WTC11 (cell line): ENCODE data around the gene CPN1. TPM values are rescaled to one million over a fixed set of nuclear protein-coding genes. Genes with fewer than 3 reads are reported as not detected.
A peak's percentile ranks its signal among the peaks of the same experiment; 100 is the strongest.

Source experiments
- ATAC-seq: fragments of 200-7000 bp; cut with Tn5 transposase; 2 replicates; pipeline ENCODE4 v1.10.0; 2021; ENCODE audit warnings: mild to moderate bottlenecking, moderate library complexity
- CTCF ChIA-PET: fragments of 300-600 bp; sonication (Branson Sonifier 250); formaldehyde crosslinking; loops from one replicate; lab custom pipeline; 2021; ENCODE audit warnings: antibody characterized with exemption; lab: Charles Lee
- POLR2A ChIA-PET: fragments of 350-600 bp; sonication (Branson Sonifier 250); formaldehyde crosslinking; loops from one replicate; lab custom pipeline; 2021; ENCODE audit warnings: antibody characterized with exemption; lab: Charles Lee
- DNase-seq: peaks from one replicate; pipeline ENCODE4 v3.0.0; 2021; ENCODE audit warnings: low spot score
- H3K27ac Mint-ChIP-seq: 2 replicates; pipeline ENCODE4 v1.8.0; 2021; ENCODE audit warnings: mixed read lengths
- H3K27me3 Mint-ChIP-seq: 2 replicates; pipeline ENCODE4 v1.8.0; 2021; ENCODE audit warnings: low read depth, mild to moderate bottlenecking, moderate library complexity, mixed read lengths
- H3K36me3 Mint-ChIP-seq: 2 replicates; pipeline ENCODE4 v1.8.0; 2021; ENCODE audit warnings: mixed read lengths
- H3K4me1 Mint-ChIP-seq: 2 replicates; pipeline ENCODE4 v1.8.0; 2022; ENCODE audit warnings: mixed read lengths
- H3K4me3 Mint-ChIP-seq: 2 replicates; pipeline ENCODE4 v1.8.0; 2021; ENCODE audit warnings: mild to moderate bottlenecking, moderate library complexity, mixed read lengths
- H3K9me3 Mint-ChIP-seq: 2 replicates; pipeline ENCODE4 v1.8.0; 2021; ENCODE audit warnings: mixed read lengths
- AR ChIP-seq: fragments of 250-450 bp; sonication (Bioruptor Pico); IDR thresholded peaks from 2 replicates; pipeline ENCODE4 v1.9.0; 2021; ENCODE audit warnings: mild to moderate bottlenecking
- ATF1 ChIP-seq: sonication (generic); formaldehyde crosslinking; IDR thresholded peaks from 2 replicates; pipeline ENCODE4 v1.8.1; 2023; ENCODE audit warnings: mild to moderate bottlenecking, moderate library complexity, missing genetic modification reagents
- CBFB ChIP-seq: sonication (generic); formaldehyde crosslinking; IDR thresholded peaks from 2 replicates; pipeline ENCODE4 v1.8.1; 2022; ENCODE audit warnings: mild to moderate bottlenecking, low read depth, missing genetic modification reagents
- FOXP1 ChIP-seq: sonication (generic); formaldehyde crosslinking; IDR thresholded peaks from 2 replicates; pipeline ENCODE4 v1.8.0; 2022; ENCODE audit warnings: missing genetic modification reagents, mild to moderate bottlenecking, moderate library complexity, borderline replicate concordance
- MXD4 ChIP-seq: fragments of 250-450 bp; sonication (Bioruptor Pico); IDR thresholded peaks from 2 replicates; pipeline ENCODE4 v1.8.0; 2021; ENCODE audit warnings: mild to moderate bottlenecking, moderate library complexity, borderline replicate concordance
- NFE2L1 ChIP-seq: sonication (generic); formaldehyde crosslinking; IDR thresholded peaks from 2 replicates; pipeline ENCODE4 v1.8.1; 2023; ENCODE audit warnings: missing genetic modification reagents
- NR2C2 ChIP-seq: sonication (generic); formaldehyde crosslinking; IDR thresholded peaks from 2 replicates; pipeline ENCODE4 v1.8.0; 2022; ENCODE audit warnings: mild to moderate bottlenecking, missing genetic modification reagents
- SMAD4 ChIP-seq: sonication (generic); formaldehyde crosslinking; IDR thresholded peaks from 2 replicates; pipeline ENCODE4 v1.8.0; 2022; ENCODE audit warnings: mild to moderate bottlenecking, missing genetic modification reagents
- TCF7 ChIP-seq: sonication (generic); formaldehyde crosslinking; IDR thresholded peaks from 2 replicates; pipeline ENCODE4 v1.8.0; 2022; ENCODE audit warnings: mild to moderate bottlenecking, low read depth, missing genetic modification reagents, moderate library complexity
- ZNF425 ChIP-seq: fragments of 250-450 bp; sonication (Bioruptor Pico); conservative IDR thresholded peaks from 2 replicates; pipeline ENCODE4 v1.9.0; 2021; ENCODE audit warnings: mild to moderate bottlenecking
- total RNA-seq: library from RNA; stranded (reverse); gene quantifications from 3 replicates; pipeline ENCODE4 v1.2.3, GENCODE V29; 2021
- TF ChIP-seq, protein P1 (sequence below): sonication (generic); formaldehyde crosslinking; IDR thresholded peaks from 2 replicates; pipeline ENCODE4 v1.8.0; 2022; ENCODE audit warnings: mild to moderate bottlenecking, missing genetic modification reagents
- TF ChIP-seq, protein P2 (sequence below): fragments of 250-450 bp; sonication (Bioruptor Pico); IDR thresholded peaks from 2 replicates; pipeline ENCODE4 v1.9.0; 2021; ENCODE audit warnings: mild to moderate bottlenecking
- TF ChIP-seq, protein P3 (sequence below): sonication (generic); formaldehyde crosslinking; IDR thresholded peaks from 2 replicates; pipeline ENCODE4 v1.8.1; 2022; ENCODE audit warnings: low read depth, mild to moderate bottlenecking, moderate library complexity, missing genetic modification reagents, borderline replicate concordance
- TF ChIP-seq, protein P4 (sequence below): sonication (generic); formaldehyde crosslinking; conservative IDR thresholded peaks from 2 replicates; pipeline ENCODE4 v1.8.1; 2023; ENCODE audit warnings: mild to moderate bottlenecking, low read depth, missing genetic modification reagents, moderate library complexity

CPN1 gene
- total RNA-seq, 1 experiment from 2014 or later, result 0.42 TPM

DNA sequence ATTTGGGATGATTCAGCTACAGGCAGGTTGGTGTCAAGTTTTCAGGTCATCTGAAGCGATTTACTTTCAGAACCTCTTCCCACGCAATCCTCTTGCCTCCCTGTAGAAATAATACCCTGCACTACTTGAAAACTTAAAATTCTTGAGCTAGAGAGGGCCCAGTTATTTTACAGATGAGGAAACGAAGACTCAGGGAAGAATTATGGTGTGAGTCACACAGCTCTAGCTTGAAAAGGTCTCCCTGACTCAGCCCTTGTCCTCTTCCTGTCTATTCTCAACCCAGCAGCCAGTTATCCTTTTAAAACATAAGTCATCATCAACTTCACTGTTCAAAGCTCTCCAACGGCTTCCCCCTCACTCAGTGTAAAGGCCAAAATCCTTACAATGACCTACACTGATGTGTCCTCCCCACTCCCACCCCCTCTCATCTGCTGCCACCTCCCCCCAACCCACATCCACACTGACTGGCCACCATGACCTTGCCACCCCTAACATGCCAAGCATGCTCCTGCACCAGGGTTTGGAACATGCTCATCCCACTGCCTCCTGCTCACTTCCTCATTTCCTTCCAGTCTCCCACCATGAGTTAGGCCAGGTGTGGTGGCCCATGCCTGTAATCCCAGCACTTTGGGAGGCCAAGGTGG is 75.3 kb downstream of the CPN1 start:
- Mint-ChIP-seq H3K4me1 (peaks cover 40% of the 10 kb centered on the region), H3K4me3 (no peak overlapping the region), H3K9me3 (0 out of 2 replicates have a peak, but pooled peaks cover 8% of the 10 kb centered on the region), H3K36me3 (no peaks in the 10 kb centered on the region; the same call in 1 of the 2 replicates), H3K27me3 (peaks cover 21% of the 10 kb centered on the region), H3K27ac (peak overlapping the region; percentile 26; the same call in 1 of the 2 replicates)
- POLR2A ChIA-PET, result interaction anchor here (0.6 kb wide), 1 partner anchor 558 kb away, joined by 6 read pairs; no protein-coding TSS in a partner anchor
- DNase-seq (no peak), ATAC-seq (no peak)
- CTCF ChIA-PET, result interaction anchor here (0.5 kb wide), 1 partner anchor 14 kb away, joined by 3 read pairs; no protein-coding TSS in a partner anchor
- TF ChIP-seq AR (CRISPR knock-in tag), result no peak
- no peak for TF ChIP-seq FOXP1 (CRISPR knock-in tag)
- no peak for TF ChIP-seq ATF1 (CRISPR knock-in tag)
- TF ChIP-seq, protein P1, sequence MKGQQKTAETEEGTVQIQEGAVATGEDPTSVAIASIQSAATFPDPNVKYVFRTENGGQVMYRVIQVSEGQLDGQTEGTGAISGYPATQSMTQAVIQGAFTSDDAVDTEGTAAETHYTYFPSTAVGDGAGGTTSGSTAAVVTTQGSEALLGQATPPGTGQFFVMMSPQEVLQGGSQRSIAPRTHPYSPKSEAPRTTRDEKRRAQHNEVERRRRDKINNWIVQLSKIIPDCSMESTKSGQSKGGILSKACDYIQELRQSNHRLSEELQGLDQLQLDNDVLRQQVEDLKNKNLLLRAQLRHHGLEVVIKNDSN (CRISPR knock-in tag), result no peak
- TF ChIP-seq MXD4 (CRISPR knock-in tag), result no peak
- TF ChIP-seq TCF7 (CRISPR knock-in tag), result no peak
- TF ChIP-seq, protein P2, sequence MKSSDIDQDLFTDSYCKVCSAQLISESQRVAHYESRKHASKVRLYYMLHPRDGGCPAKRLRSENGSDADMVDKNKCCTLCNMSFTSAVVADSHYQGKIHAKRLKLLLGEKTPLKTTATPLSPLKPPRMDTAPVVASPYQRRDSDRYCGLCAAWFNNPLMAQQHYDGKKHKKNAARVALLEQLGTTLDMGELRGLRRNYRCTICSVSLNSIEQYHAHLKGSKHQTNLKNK, result no peak
- TF ChIP-seq CBFB (CRISPR knock-in tag), result no peak
- no peak for TF ChIP-seq NFE2L1 (CRISPR knock-in tag)
- TF ChIP-seq, protein P3, sequence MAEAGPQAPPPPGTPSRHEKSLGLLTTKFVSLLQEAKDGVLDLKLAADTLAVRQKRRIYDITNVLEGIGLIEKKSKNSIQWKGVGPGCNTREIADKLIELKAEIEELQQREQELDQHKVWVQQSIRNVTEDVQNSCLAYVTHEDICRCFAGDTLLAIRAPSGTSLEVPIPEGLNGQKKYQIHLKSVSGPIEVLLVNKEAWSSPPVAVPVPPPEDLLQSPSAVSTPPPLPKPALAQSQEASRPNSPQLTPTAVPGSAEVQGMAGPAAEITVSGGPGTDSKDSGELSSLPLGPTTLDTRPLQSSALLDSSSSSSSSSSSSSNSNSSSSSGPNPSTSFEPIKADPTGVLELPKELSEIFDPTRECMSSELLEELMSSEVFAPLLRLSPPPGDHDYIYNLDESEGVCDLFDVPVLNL (CRISPR knock-in tag), result no peak
- no peak for TF ChIP-seq SMAD4 (CRISPR knock-in tag)
- TF ChIP-seq NR2C2 (CRISPR knock-in tag), result no peak
- TF ChIP-seq, protein P4, sequence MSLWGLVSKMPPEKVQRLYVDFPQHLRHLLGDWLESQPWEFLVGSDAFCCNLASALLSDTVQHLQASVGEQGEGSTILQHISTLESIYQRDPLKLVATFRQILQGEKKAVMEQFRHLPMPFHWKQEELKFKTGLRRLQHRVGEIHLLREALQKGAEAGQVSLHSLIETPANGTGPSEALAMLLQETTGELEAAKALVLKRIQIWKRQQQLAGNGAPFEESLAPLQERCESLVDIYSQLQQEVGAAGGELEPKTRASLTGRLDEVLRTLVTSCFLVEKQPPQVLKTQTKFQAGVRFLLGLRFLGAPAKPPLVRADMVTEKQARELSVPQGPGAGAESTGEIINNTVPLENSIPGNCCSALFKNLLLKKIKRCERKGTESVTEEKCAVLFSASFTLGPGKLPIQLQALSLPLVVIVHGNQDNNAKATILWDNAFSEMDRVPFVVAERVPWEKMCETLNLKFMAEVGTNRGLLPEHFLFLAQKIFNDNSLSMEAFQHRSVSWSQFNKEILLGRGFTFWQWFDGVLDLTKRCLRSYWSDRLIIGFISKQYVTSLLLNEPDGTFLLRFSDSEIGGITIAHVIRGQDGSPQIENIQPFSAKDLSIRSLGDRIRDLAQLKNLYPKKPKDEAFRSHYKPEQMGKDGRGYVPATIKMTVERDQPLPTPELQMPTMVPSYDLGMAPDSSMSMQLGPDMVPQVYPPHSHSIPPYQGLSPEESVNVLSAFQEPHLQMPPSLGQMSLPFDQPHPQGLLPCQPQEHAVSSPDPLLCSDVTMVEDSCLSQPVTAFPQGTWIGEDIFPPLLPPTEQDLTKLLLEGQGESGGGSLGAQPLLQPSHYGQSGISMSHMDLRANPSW, result no peak
- no peak for TF ChIP-seq ZNF425 (CRISPR knock-in tag)
